GM23248 (cell line): ENCODE measurements around the gene HEY2. TPM values are rescaled to one million over a fixed set of nuclear protein-coding genes. Genes with fewer than 3 reads are reported as not detected.

Source experiments
- DNase-seq: peaks from one replicate; pipeline ENCODE4 v3.0.0-alpha.2; 2015
- H2AFZ ChIP-seq: fragments of 200-600 bp; sonication (generic); 2 replicates; pipeline ENCODE4 v1.6.1; 2016; ENCODE audit warnings: antibody characterized with exemption
- H3F3A ChIP-seq: fragments of 200-600 bp; sonication (generic); 2 replicates; pipeline ENCODE4 v1.6.1; 2016; ENCODE audit warnings: mild to moderate bottlenecking, antibody characterized with exemption, mixed run types; ENCODE audit not compliant: insufficient read depth
- H3K27ac ChIP-seq: fragments of 200-600 bp; sonication (generic); 2 replicates; pipeline ENCODE4 v1.5.1; 2016; ENCODE audit warnings: mild to moderate bottlenecking
- H3K27me3 ChIP-seq: fragments of 200-600 bp; sonication (generic); replicated peaks from 2 replicates; pipeline ENCODE4 v1.6.1; 2016; ENCODE audit warnings: mild to moderate bottlenecking; ENCODE audit not compliant: insufficient read depth
- H3K36me3 ChIP-seq: fragments of 200-600 bp; sonication (generic); 2 replicates; pipeline ENCODE4 v1.6.1; 2016; ENCODE audit warnings: low read depth, mild to moderate bottlenecking
- H3K4me1 ChIP-seq: fragments of 200-600 bp; sonication (generic); 2 replicates; pipeline ENCODE4 v1.6.1; 2016; ENCODE audit warnings: mild to moderate bottlenecking; ENCODE audit not compliant: insufficient read depth
- H3K4me2 ChIP-seq: fragments of 200-600 bp; sonication (generic); one replicate; pipeline ENCODE4 v1.6.1; 2016; ENCODE audit warnings: mild to moderate bottlenecking; ENCODE audit not compliant: unreplicated experiment
- H3K4me3 ChIP-seq: fragments of 200-600 bp; sonication (generic); 2 replicates; pipeline ENCODE4 v1.5.1; 2016; ENCODE audit warnings: mild to moderate bottlenecking
- H3K79me2 ChIP-seq: fragments of 200-600 bp; sonication (generic); 2 replicates; pipeline ENCODE4 v1.6.1; 2016; ENCODE audit warnings: mild to moderate bottlenecking; ENCODE audit not compliant: insufficient read depth
- H3K9ac ChIP-seq: fragments of 200-600 bp; sonication (generic); 2 replicates; pipeline ENCODE4 v1.6.1; 2016; ENCODE audit warnings: mild to moderate bottlenecking
- H3K9me2 ChIP-seq: fragments of 200-600 bp; sonication (generic); 2 replicates; pipeline ENCODE4 v1.6.1; 2016; ENCODE audit warnings: mixed run types, mild to moderate bottlenecking, moderate library complexity; ENCODE audit not compliant: insufficient read depth
- H3K9me3 ChIP-seq: fragments of 200-600 bp; sonication (generic); one replicate; pipeline ENCODE4 v1.6.1; 2017; ENCODE audit warnings: low read depth
- H4K20me1 ChIP-seq: fragments of 200-600 bp; sonication (generic); 2 replicates; pipeline ENCODE4 v1.6.0; 2016; ENCODE audit not compliant: insufficient read depth
- EZH2 ChIP-seq: fragments of 200-600 bp; sonication (generic); IDR thresholded peaks from 2 replicates; pipeline ENCODE4 v1.6.1; 2018; ENCODE audit warnings: antibody characterized with exemption, mild to moderate bottlenecking; ENCODE audit not compliant: insufficient read depth, poor library complexity, severe bottlenecking
- EZH2phosphoT487 ChIP-seq: fragments of 200-600 bp; sonication (generic); IDR thresholded peaks from 2 replicates; pipeline ENCODE4 v1.6.1; 2018; ENCODE audit warnings: antibody characterized with exemption, moderate library complexity, mild to moderate bottlenecking, low read depth; ENCODE audit not compliant: insufficient read depth
- WGBS, 2 experiments: methylation state at CpG; one replicate each; pipeline ENCODE4 v1.1.6; 2015 to 2017; ENCODE audit warnings: low lambda C conversion rate in 2 of 2, low coverage in 1 of 2; ENCODE audit errors: missing lambda C conversion rate in 2 of 2; 5-methylcytosine and 5-hydroxymethylcytosine counted together
- in situ Hi-C: fragments of 300-500 bp; cut with MboI; formaldehyde crosslinking; loops from 2 replicates; pipeline ENCODE4 v1.15.0; 2020
- polyA plus RNA-seq: library from polyadenylated mRNA; unstranded; fragments of >200 nt; fragmentation: Nextera tagmentation; extraction: Ambion mirVana; gene quantifications from 2 replicates; pipeline ENCODE4 v1.2.1, GENCODE V29; 2016
- total RNA-seq: library from RNA; depleted of rRNA; stranded (reverse); fragments of >200 nt; shearing (Covaris generic); gene quantifications from 2 replicates; pipeline ENCODE4 v1.2.3, GENCODE V29; 2014

The HEY2 gene
- total and polyA plus RNA-seq, 2 experiments from 2014 or later, result not detected

DNA sequence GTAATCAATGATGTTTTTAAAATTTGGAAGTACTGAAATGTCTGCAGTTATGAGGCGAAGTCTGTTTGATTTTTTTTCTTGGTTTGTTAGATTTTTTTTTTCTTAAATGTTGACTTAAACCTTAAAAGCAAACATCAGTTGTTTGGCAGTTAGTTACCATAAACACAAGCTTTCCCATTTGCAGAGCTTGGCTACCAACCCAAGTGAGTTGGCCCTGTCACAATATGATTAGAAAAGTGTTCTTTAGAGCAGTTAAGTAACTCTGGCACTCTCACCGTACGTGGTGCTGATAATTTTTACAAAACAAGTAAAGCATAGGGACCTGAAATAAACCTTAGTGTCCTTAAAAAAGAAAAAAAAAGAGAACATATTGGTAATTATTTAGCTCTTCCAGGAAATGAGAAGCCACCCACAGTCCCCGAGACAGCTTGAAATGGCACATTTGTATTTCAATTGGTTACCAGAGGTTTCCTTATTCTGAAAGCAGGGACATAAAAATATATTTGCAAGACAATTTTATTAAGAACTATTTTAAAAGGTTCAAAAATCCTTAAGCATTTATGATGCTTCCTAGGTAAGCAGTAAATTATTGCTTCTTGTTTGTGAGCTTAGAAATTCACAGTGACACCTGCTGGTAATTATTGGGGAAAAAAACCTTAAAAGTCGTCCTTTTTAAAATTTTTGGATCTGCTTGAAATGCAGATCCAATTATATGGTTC, 3.9 kb downstream of the HEY2 start:
- H3K4me1 ChIP-seq, result peaks cover 4% of the 10 kb centered on the region
- no peak overlapping the region for H3K4me2 ChIP-seq
- H3K27me3 ChIP-seq, result peaks cover 66% of the 10 kb centered on the region
- no peaks in the 10 kb centered on the region for H3K79me2 ChIP-seq
- in situ Hi-C loops, result loop anchor here (25.0 kb wide), 2 partner anchors 591 to 891 kb away; partner anchors contain the start of gene TPD52L1
- peak; percentile 43 for DNase-seq
- H3F3A ChIP-seq, result no peaks in the 10 kb centered on the region
- no peak overlapping the region for H2AFZ ChIP-seq
- no peaks in the 10 kb centered on the region for H3K9me2 ChIP-seq
- WGBS, 2 experiments, result 34 to 43% methylated on average over 5 of the region's 5 CpGs
- no peaks in the 10 kb centered on the region for H3K36me3 ChIP-seq
- no peaks in the 10 kb centered on the region for H3K9me3 ChIP-seq
- H3K4me3 ChIP-seq, result no peak overlapping the region
- no peak overlapping the region for H3K9ac ChIP-seq
- TF ChIP-seq EZH2 (no peak), EZH2phosphoT487 (no peak)
- no peaks in the 10 kb centered on the region for H4K20me1 ChIP-seq
- H3K27ac ChIP-seq, result no peak overlapping the region

DNA sequence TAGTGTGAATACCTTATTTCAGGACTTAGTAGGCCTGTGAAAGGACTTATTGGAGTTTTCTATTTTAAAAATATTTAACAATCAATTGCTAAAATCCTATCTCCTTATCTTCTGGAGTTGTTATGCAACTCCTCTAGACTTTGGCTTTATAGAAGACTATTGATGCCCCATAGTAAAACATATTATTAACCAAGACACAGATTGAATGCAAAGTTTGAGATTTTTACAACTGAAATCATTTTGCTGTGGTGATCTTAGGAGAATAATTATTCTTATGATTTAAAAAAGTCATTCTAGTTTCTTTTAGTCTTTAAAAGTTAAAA, 4.5 kb downstream of the HEY2 start:
- in situ Hi-C loops, result loop anchor here (25.0 kb wide), 2 partner anchors 592 to 892 kb away; partner anchors contain the start of gene TPD52L1

DNA sequence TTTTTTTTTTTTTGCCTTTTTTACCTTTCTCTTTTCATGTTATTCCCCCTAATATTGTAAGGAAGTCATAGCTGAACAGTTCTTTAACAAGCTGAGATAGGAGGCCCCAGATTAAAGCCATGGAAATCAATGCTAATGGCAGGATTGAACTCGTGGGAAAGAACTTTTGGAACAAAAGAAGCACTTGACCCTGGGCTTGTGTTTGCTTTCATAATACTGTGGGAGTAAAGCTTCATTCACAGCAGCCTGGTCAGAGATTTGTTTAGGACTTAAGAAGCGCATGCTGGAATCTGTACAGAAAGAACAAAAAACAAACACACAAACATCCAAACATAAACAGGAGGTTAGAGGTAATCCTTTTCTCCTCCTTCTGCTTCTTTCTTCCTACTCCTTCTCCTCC, 5.1 kb downstream of the HEY2 start:
- Histone ChIP-seq H3K27ac (no peak overlapping the region), H3F3A (no peaks in the 10 kb centered on the region), H3K4me1 (no peaks in the 10 kb centered on the region), H4K20me1 (no peaks in the 10 kb centered on the region), H2AFZ (no peak overlapping the region), H3K79me2 (no peaks in the 10 kb centered on the region), H3K4me2 (no peak overlapping the region), H3K36me3 (no peaks in the 10 kb centered on the region), H3K4me3 (no peak overlapping the region), H3K9me3 (no peaks in the 10 kb centered on the region), H3K27me3 (peaks cover 65% of the 10 kb centered on the region), H3K9ac (no peak overlapping the region), H3K9me2 (no peaks in the 10 kb centered on the region)
- WGBS, 2 experiments, result 43 to 50% methylated on average over 2 of the region's 2 CpGs
- TF ChIP-seq EZH2phosphoT487 (no peak), EZH2 (no peak)
- DNase-seq, result no peak
- in situ Hi-C loops, result loop anchor here (25.0 kb wide), 2 partner anchors 592 to 892 kb away; partner anchors contain the start of gene TPD52L1

More for the DNA sequence above, 4.5 kb downstream of the HEY2 start:
- no peak overlapping the region for H3K9ac ChIP-seq
- no peaks in the 10 kb centered on the region for H3K36me3 ChIP-seq
- H4K20me1 ChIP-seq, result no peaks in the 10 kb centered on the region
- no peaks in the 10 kb centered on the region for H3K9me2 ChIP-seq
- H3K27me3 ChIP-seq, result peaks cover 66% of the 10 kb centered on the region
- no peak overlapping the region for H3K4me3 ChIP-seq
- no peak for TF ChIP-seq EZH2phosphoT487
- no peak for DNase-seq
- H3K4me1 ChIP-seq, result no peaks in the 10 kb centered on the region
- no peak overlapping the region for H2AFZ ChIP-seq
- no peaks in the 10 kb centered on the region for H3F3A ChIP-seq
- no peak overlapping the region for H3K4me2 ChIP-seq
- H3K27ac ChIP-seq, result no peak overlapping the region
- H3K79me2 ChIP-seq, result no peaks in the 10 kb centered on the region
- H3K9me3 ChIP-seq, result no peaks in the 10 kb centered on the region

DNA sequence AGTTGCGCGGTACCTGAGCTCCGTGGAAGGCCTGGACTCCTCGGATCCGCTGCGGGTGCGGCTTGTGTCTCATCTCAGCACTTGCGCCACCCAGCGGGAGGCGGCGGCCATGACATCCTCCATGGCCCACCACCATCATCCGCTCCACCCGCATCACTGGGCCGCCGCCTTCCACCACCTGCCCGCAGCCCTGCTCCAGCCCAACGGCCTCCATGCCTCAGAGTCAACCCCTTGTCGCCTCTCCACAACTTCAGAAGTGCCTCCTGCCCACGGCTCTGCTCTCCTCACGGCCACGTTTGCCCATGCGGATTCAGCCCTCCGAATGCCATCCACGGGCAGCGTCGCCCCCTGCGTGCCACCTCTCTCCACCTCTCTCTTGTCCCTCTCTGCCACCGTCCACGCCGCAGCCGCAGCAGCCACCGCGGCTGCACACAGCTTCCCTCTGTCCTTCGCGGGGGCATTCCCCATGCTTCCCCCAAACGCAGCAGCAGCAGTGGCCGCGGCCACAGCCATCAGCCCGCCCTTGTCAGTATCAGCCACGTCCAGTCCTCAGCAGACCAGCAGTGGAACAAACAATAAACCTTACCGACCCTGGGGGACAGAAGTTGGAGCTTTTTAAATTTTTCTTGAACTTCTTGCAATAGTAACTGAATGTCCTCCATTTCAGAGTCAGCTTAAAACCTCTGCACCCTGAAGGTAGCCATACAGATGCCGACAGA, 9.9 kb downstream of the HEY2 start:
- no peak overlapping the region for H3K27ac ChIP-seq
- H3K79me2 ChIP-seq, result no peaks in the 10 kb centered on the region
- in situ Hi-C loops, result loop anchor here (25.0 kb wide), 2 partner anchors 597 to 897 kb away; partner anchors contain the start of gene TPD52L1
- H2AFZ ChIP-seq, result no peak overlapping the region
- H3K36me3 ChIP-seq, result no peaks in the 10 kb centered on the region
- H3K4me3 ChIP-seq, result no peak overlapping the region
- DNase-seq, result no peak
- H3K9me3 ChIP-seq, result no peaks in the 10 kb centered on the region
- no peak overlapping the region for H3K9ac ChIP-seq
- TF ChIP-seq EZH2phosphoT487, result no peak
- no peak for TF ChIP-seq EZH2
- no peak overlapping the region for H3K4me2 ChIP-seq
- no peaks in the 10 kb centered on the region for H3K4me1 ChIP-seq
- no peaks in the 10 kb centered on the region for H4K20me1 ChIP-seq
- no peaks in the 10 kb centered on the region for H3F3A ChIP-seq
- peaks cover 70% of the 10 kb centered on the region for H3K27me3 ChIP-seq
- H3K9me2 ChIP-seq, result no peaks in the 10 kb centered on the region
- WGBS, 2 experiments, result 75% methylated on average over 39 to 42 of the region's 42 CpGs
